NB4 (cell line): ENCODE data around the gene HSD11B1L.

Experiments
- DNase-seq: peaks from one replicate; pipeline ENCODE4 v3.0.0; 2010; ENCODE audit warnings: low read depth
- H3K4me3 ChIP-seq: one replicate; pipeline ENCODE4 v1.5.1; 2011; ENCODE audit warnings: mild to moderate bottlenecking, low read depth, low read length, moderate library complexity
- MYC ChIP-seq: IDR thresholded peaks from 2 replicates; pipeline ENCODE4 v1.6.1; 2011; ENCODE audit warnings: low read depth, low read length
- POLR2A ChIP-seq: IDR thresholded peaks from 2 replicates; pipeline ENCODE4 v1.6.1; 2011; ENCODE audit warnings: mild to moderate bottlenecking; ENCODE audit not compliant: insufficient read length; ENCODE audit errors: extremely low read depth
- TF ChIP-seq, protein P1 (sequence below): IDR thresholded peaks from one replicate; pipeline ENCODE4 v1.5.1; 2012; ENCODE audit warnings: low read depth, low read length
- TF ChIP-seq, protein P2 (sequence below): IDR thresholded peaks from 2 replicates; pipeline ENCODE4 v1.6.1; 2011; ENCODE audit warnings: low read depth, low read length

Gene HSD11B1L

DNA sequence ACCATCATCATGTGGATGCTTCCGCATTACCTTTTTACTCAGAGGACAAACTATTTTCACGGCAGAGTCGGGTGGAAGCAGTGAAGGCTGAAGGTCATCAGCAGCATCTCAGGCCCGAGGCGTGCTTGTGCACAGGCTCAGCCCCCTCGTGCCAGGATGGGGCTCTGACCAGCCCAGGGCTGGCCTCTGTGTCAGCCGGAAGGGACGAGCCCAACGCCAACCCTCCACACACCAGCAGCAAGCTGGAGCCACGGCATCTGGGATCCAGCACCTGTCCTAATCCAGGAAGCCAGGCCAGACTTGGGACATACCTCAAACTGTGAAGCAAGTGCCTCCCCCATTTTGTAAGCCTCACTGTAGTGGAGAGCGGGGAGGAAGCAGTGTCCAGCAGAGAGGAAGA is 11.6 kb upstream of the HSD11B1L start:
- no peak overlapping the region for H3K4me3 ChIP-seq
- no peak for TF ChIP-seq MYC
- TF ChIP-seq, protein P1, sequence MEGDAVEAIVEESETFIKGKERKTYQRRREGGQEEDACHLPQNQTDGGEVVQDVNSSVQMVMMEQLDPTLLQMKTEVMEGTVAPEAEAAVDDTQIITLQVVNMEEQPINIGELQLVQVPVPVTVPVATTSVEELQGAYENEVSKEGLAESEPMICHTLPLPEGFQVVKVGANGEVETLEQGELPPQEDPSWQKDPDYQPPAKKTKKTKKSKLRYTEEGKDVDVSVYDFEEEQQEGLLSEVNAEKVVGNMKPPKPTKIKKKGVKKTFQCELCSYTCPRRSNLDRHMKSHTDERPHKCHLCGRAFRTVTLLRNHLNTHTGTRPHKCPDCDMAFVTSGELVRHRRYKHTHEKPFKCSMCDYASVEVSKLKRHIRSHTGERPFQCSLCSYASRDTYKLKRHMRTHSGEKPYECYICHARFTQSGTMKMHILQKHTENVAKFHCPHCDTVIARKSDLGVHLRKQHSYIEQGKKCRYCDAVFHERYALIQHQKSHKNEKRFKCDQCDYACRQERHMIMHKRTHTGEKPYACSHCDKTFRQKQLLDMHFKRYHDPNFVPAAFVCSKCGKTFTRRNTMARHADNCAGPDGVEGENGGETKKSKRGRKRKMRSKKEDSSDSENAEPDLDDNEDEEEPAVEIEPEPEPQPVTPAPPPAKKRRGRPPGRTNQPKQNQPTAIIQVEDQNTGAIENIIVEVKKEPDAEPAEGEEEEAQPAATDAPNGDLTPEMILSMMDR = no peak
- no peak for TF ChIP-seq POLR2A
- TF ChIP-seq, protein P2, sequence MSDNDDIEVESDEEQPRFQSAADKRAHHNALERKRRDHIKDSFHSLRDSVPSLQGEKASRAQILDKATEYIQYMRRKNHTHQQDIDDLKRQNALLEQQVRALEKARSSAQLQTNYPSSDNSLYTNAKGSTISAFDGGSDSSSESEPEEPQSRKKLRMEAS = no peak
- no peak for DNase-seq

DNA sequence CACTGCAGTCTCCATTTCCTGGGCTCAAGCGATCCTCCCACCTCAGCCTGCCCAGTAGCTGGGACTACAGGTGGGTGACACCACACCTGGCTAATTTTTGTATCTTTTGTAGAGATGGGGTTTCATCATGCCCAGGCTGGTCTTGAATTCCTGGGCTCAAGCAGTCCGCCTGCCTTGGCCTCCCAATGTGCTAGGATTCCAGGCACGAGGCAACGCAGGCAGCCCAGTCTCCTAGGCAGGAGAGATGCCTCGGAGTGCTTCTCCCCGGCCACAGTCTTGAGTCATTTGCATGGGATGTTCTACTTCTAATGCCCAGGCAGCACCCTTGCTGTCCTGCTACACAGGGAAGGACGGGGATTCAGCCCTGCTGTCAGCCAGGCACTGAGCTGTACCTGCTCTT is 9.2 kb upstream of the HSD11B1L start:
- TF ChIP-seq, protein P2 = no peak
- TF ChIP-seq POLR2A (no peak), MYC (no peak)
- TF ChIP-seq, protein P1 = no peak
- DNase-seq = no peak
- H3K4me3 ChIP-seq = no peak overlapping the region

DNA sequence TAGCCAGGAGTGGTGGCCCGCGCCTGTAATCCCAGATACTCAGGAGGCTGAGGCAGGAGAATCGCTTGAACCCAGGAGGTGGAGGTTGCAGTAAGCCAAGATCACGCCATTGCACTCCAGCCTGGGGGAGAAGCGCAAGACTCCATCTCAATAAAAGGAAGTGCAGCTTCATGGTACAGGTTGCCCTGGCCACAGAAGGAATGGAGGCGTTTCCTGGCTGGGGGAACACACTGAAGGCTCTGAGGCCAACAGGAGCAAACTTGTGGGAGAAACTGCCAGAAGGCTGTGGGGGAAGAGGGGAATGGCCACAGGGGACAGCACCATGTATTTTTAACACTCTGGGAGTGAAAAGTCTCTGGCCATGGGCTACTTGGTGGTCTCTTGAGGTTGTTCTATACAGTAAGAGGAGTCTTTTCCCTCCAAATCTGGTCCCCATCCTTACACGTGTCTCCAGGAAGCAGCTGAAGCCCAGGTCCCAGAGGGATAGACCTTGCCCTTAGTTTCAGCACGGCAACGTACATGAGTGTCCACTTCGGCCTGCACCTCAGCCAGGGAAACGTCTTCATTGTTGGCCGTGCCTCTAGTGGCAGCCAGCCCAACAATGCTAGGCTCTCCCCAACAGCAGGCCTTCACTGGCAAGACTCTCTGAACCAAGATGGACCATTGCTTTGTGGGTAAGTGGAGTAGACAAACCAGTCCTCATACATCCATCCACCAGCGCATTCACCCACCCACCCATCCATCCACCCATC is 7.9 kb upstream of the HSD11B1L start:
- TF ChIP-seq POLR2A (no peak), MYC (no peak)
- TF ChIP-seq, protein P2 = no peak
- TF ChIP-seq, protein P1 = no peak
- no peak for DNase-seq
- no peak overlapping the region for H3K4me3 ChIP-seq

DNA sequence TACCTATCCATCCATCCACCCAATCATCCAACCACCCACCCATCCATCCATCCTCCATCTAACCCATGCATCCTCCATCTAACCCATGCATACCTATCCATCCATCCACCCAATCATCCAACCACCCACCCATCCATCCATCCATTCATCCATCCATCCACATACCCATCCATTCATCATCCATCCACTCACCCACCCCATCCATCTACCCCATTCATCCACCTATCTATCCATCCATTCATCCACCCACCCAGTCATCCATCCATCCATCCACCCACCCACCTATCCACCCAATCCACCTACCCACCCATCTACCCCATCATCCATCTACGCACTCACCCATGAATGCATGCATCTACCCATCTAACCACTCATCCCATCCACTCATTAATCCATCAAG is 7.1 kb upstream of the HSD11B1L start:
- no peak overlapping the region for H3K4me3 ChIP-seq
- DNase-seq = no peak
- no peak for TF ChIP-seq POLR2A
- TF ChIP-seq, protein P2 = no peak
- TF ChIP-seq, protein P1 = no peak
- TF ChIP-seq MYC = no peak

DNA sequence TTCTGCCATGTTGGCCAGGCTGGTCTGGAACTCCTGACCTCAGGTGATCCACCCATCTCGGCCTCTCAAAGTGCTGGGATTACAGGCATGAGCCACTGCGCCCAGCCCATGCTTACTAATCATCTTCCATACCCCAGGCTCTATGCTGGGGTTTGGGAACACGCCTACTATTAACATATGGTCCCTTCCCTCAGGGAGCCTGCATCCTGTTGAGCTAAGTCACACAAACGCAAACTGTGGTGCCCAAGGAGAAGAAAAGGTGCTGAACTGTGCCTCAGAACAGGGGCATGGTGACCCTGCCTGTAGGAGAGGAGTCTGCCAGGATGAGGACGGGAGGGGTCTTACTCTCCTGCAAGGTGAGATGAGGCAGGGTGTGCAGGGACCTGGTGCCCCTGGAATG is 6.1 kb upstream of the HSD11B1L start:
- H3K4me3 ChIP-seq = no peak overlapping the region
- no peak for DNase-seq
- TF ChIP-seq, protein P1 = no peak
- TF ChIP-seq POLR2A = no peak
